HuH-7 (cell line): ENCODE results near the gene SHTN1.

Experiments
- DNase-seq: peaks from one replicate; pipeline ENCODE4 v3.0.0; 2011; ENCODE audit warnings: low spot score

Gene SHTN1

GRCh38 chr10:116868198-116868676 is 136.8 kb downstream of the SHTN1 start:
- DNase-seq, result no peak

- DNase-seq, result no peak
Measured at GRCh38 chr10:116866987-116867595, 137.9 kb downstream of the SHTN1 start.

GRCh38 chr10:116866066-116866465 is 138.9 kb downstream of the SHTN1 start:
- no peak for DNase-seq

GRCh38 chr10:116864436-116864835 is 140.6 kb downstream of the SHTN1 start:
- DNase-seq, result no peak

GRCh38 chr10:116861796-116862195 is 143.2 kb downstream of the SHTN1 start:
- DNase-seq, result no peak

- no peak for DNase-seq
Measured at GRCh38 chr10:116857156-116857555, 147.8 kb downstream of the SHTN1 start.

GRCh38 chr10:116853701-116854100 is 151.3 kb downstream of the SHTN1 start:
- no peak for DNase-seq

- no peak for DNase-seq
Measured at GRCh38 chr10:116853287-116853686, 151.7 kb downstream of the SHTN1 start.

GRCh38 chr10:116852246-116852645 is 152.7 kb downstream of the SHTN1 start:
- DNase-seq, result no peak

GRCh38 chr10:116850058-116850611 is 154.9 kb downstream of the SHTN1 start:
- no peak for DNase-seq

GRCh38 chr10:116849248-116850057 is 155.5 kb downstream of the SHTN1 start, which contains the start of gene ENO4:
Gene ENO4, plus strand, starts transcription at chr10:116849499. Its CDS starts 68 bp downstream, at chr10:116849567.
- peak; percentile 36 for DNase-seq

- no peak for DNase-seq
Measured at GRCh38 chr10:116848944-116849247, 156.1 kb downstream of the SHTN1 start.

- no peak for DNase-seq
Measured at GRCh38 chr10:116848032-116848943, 156.7 kb downstream of the SHTN1 start.

GRCh38 chr10:116845823-116846222 is 159.2 kb downstream of the SHTN1 start:
- DNase-seq, result no peak

GRCh38 chr10:116840389-116841075 is 164.5 kb downstream of the SHTN1 start:
- DNase-seq, result no peak

- peak; percentile 21 for DNase-seq
Measured at GRCh38 chr10:116838143-116838725, 166.8 kb downstream of the SHTN1 start.

GRCh38 chr10:116836902-116837523 is 168.0 kb downstream of the SHTN1 start:
- no peak for DNase-seq

- DNase-seq, result no peak
Measured at GRCh38 chr10:116836083-116836482, 168.9 kb downstream of the SHTN1 start.

- no peak for DNase-seq
Measured at GRCh38 chr10:116835658-116836057, 169.3 kb downstream of the SHTN1 start.
